IPS-11a (cell line): Measurements from ENCODE around the gene TUBB.

ENCODE experiments used
- H3K4me3 ChIP-seq: one replicate; pipeline ENCODE4 v1.5.1; 2013; ENCODE audit warnings: low read depth, low read length, control low read depth

The TUBB gene

GRCh38 chr6:30687659-30688431 lies 32.3 kb upstream of the TUBB start:
- peak overlapping the region; percentile 78 for H3K4me3 ChIP-seq

GRCh38 chr6:30688569-30688968 lies 31.6 kb upstream of the TUBB start:
- no peak overlapping the region for H3K4me3 ChIP-seq

GRCh38 chr6:30689022-30689865 lies 30.9 kb upstream of the TUBB start:
- no peak overlapping the region for H3K4me3 ChIP-seq

GRCh38 chr6:30689985-30690384 lies 30.2 kb upstream of the TUBB start:
- peak overlapping the region; percentile 72 for H3K4me3 ChIP-seq

- peak within 1 kb of the TSS; percentile 72 for H3K4me3 ChIP-seq
These were observed 29.5 kb upstream of the TUBB start, which contains the start of gene NRM for GRCh38 chr6:30690403-30691207. Gene NRM (minus strand): TSS chr6:30690984. CDS start chr6:30690974, 10 bp downstream.

GRCh38 chr6:30691208-30691847 lies 28.8 kb upstream of the TUBB start:
- H3K4me3 ChIP-seq = peak overlapping the region; percentile 72

- H3K4me3 ChIP-seq = no peak overlapping the region
These were observed 23.7 kb upstream of the TUBB start for GRCh38 chr6:30696432-30696831.

GRCh38 chr6:30700340-30700739 lies 19.8 kb upstream of the TUBB start:
- no peak overlapping the region for H3K4me3 ChIP-seq

GRCh38 chr6:30703011-30703410 lies 17.1 kb upstream of the TUBB start:
- H3K4me3 ChIP-seq = no peak overlapping the region

GRCh38 chr6:30703821-30704220 lies 16.3 kb upstream of the TUBB start:
- no peak overlapping the region for H3K4me3 ChIP-seq

- H3K4me3 ChIP-seq = no peak overlapping the region
These were observed 14.5 kb upstream of the TUBB start for GRCh38 chr6:30705620-30706019.

- no peak overlapping the region for H3K4me3 ChIP-seq
These were observed 12.8 kb upstream of the TUBB start for GRCh38 chr6:30707281-30707850.

GRCh38 chr6:30709101-30709868 lies 10.9 kb upstream of the TUBB start:
- H3K4me3 ChIP-seq = no peak overlapping the region

- no peak overlapping the region for H3K4me3 ChIP-seq
These were observed 8.3 kb upstream of the TUBB start for GRCh38 chr6:30711758-30712380.

- H3K4me3 ChIP-seq = no peak overlapping the region
These were observed 7.7 kb upstream of the TUBB start for GRCh38 chr6:30712441-30712945.

GRCh38 chr6:30714263-30714662 lies 5.9 kb upstream of the TUBB start:
- H3K4me3 ChIP-seq = no peak overlapping the region

GRCh38 chr6:30716879-30717128 lies 3.3 kb upstream of the TUBB start:
- H3K4me3 ChIP-seq = peak overlapping the region; percentile 73

- H3K4me3 ChIP-seq = peak within 1 kb of the TSS; percentile 73
These were observed 2.9 kb upstream of the TUBB start, which contains the start of gene MDC1 for GRCh38 chr6:30717129-30717844. Gene MDC1 (minus strand): TSS chr6:30717281. CDS start chr6:30715175, 2,106 bp downstream.
